ENCODE measurements around the gene LMBR1L.

The LMBR1L gene

DNA sequence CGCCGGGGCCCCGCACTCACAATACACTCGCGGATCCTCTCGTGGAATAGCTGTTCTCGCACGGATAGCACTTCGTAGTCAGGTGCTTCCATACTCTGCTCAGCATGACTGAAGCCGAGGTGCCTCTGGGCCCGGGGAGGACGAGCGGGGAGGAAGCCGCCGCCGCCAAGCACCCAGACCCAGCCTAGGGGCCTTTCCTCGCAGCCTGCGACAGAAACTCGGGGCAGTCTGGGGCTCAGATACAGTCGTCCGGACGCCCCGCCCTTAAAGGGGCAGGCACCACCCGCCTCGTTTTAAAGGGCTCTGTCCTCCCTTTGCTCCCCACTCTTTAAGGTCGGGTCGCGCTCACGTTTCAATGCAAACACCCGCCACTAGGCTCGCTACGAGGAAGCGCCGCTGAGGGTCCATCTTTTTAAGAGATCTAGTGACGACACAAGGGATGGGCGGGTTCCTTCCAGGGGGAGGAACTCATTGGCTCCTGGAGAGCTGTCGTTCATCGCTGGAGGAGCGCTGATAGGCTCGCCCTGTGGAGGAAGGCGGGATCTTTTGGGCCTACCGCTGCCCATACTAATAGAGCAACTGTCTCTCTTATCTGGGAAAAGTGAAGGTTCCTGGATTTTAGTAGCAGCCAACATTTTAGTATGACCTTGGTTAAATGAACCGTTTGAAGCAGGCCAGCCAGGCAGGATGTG is at the start of gene LMBR1L (continued):
- TF ChIP-seq, protein P1, sequence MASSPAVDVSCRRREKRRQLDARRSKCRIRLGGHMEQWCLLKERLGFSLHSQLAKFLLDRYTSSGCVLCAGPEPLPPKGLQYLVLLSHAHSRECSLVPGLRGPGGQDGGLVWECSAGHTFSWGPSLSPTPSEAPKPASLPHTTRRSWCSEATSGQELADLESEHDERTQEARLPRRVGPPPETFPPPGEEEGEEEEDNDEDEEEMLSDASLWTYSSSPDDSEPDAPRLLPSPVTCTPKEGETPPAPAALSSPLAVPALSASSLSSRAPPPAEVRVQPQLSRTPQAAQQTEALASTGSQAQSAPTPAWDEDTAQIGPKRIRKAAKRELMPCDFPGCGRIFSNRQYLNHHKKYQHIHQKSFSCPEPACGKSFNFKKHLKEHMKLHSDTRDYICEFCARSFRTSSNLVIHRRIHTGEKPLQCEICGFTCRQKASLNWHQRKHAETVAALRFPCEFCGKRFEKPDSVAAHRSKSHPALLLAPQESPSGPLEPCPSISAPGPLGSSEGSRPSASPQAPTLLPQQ (tag by site-specific recombination; IDR thresholded peaks at IDR 0.05) = peak; percentile 99
- TF ChIP-seq SP3 (tag by site-specific recombination; IDR thresholded peaks at IDR 0.05) (peak; percentile 78), ZNF138 (tag by site-specific recombination; IDR thresholded peaks at IDR 0.05; ENCODE audit: borderline replicate concordance) (no peak), BCL11B (tag by site-specific recombination; IDR thresholded peaks at IDR 0.05; ENCODE audit: low read depth) (no peak), ZNF555 (tag by site-specific recombination; conservative IDR thresholded peaks at IDR 0.05) (no peak), ZNF792 (tag by site-specific recombination; IDR thresholded peaks at IDR 0.05) (no peak), ZNF10 (tag by site-specific recombination; IDR thresholded peaks at IDR 0.05) (no peak), HOXC10 (CRISPR knock-in tag; IDR thresholded peaks at IDR 0.05) (no peak), ZNF366 (tag by site-specific recombination; conservative IDR thresholded peaks at IDR 0.05) (0 out of 2 replicates have a peak, but pooled peaks have one; percentile 14), ZIC2 (tag by site-specific recombination; IDR thresholded peaks at IDR 0.05) (no peak), KLF9 (tag by site-specific recombination; IDR thresholded peaks at IDR 0.05; ENCODE audit: low read depth) (no peak), OVOL3 (tag by site-specific recombination; IDR thresholded peaks at IDR 0.05) (no peak), GLI2 (tag by site-specific recombination; IDR thresholded peaks at IDR 0.05; ENCODE audit: borderline replicate concordance, low read depth) (no peak), KLF10 (tag by site-specific recombination; IDR thresholded peaks at IDR 0.05) (0 out of 2 replicates have a peak, but pooled peaks have one; percentile 9), ZNF707 (tag by site-specific recombination; IDR thresholded peaks at IDR 0.05) (no peak), ZNF214 (tag by site-specific recombination; IDR thresholded peaks at IDR 0.05; ENCODE audit: borderline replicate concordance) (no peak), ZNF785 (tag by site-specific recombination; IDR thresholded peaks at IDR 0.05) (no peak), ZNF146 (tag by site-specific recombination; IDR thresholded peaks at IDR 0.05) (no peak; the same call in 1 of the 2 replicates), ZNF132 (tag by site-specific recombination; IDR thresholded peaks at IDR 0.05; ENCODE audit: borderline replicate concordance) (no peak), ZNF843 (tag by site-specific recombination; IDR thresholded peaks at IDR 0.05) (0 out of 2 replicates have a peak, but pooled peaks have one; percentile 10), TRIM28 (IDR thresholded peaks at IDR 0.05; ENCODE audit: borderline replicate concordance, low read length) (no peak), ZNF311 (tag by site-specific recombination; IDR thresholded peaks at IDR 0.05; ENCODE audit: borderline replicate concordance) (no peak)
- TF ChIP-seq, protein P2, sequence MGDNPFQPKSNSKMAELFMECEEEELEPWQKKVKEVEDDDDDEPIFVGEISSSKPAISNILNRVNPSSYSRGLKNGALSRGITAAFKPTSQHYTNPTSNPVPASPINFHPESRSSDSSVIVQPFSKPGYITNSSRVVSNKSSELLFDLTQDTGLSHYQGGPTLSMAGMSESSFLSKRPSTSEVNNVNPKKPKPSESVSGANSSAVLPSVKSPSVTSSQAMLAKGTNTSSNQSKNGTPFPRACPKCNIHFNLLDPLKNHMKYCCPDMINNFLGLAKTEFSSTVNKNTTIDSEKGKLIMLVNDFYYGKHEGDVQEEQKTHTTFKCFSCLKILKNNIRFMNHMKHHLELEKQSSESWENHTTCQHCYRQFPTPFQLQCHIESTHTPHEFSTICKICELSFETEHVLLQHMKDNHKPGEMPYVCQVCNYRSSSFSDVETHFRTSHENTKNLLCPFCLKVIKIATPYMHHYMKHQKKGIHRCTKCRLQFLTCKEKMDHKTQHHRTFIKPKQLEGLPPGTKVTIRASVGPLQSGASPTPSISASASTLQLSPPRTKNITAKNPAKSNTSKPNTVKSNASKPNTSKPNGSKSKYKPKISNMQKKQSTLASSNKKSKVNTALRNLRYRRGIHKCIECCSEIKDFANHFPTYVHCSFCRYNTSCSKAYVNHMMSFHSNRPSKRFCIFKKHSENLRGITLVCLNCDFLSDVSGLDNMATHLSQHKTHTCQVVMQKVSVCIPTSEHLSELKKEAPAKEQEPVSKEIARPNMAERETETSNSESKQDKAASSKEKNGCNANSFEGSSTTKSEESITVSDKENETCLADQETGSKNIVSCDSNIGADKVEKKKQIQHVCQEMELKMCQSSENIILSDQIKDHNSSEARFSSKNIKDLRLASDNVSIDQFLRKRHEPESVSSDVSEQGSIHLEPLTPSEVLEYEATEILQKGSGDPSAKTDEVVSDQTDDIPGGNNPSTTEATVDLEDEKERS (tag by site-specific recombination; IDR thresholded peaks at IDR 0.05) = no peak
- TF ChIP-seq, protein P3, sequence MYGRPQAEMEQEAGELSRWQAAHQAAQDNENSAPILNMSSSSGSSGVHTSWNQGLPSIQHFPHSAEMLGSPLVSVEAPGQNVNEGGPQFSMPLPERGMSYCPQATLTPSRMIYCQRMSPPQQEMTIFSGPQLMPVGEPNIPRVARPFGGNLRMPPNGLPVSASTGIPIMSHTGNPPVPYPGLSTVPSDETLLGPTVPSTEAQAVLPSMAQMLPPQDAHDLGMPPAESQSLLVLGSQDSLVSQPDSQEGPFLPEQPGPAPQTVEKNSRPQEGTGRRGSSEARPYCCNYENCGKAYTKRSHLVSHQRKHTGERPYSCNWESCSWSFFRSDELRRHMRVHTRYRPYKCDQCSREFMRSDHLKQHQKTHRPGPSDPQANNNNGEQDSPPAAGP (tag by site-specific recombination; IDR thresholded peaks at IDR 0.05) = no peak
- TF ChIP-seq, protein P4, sequence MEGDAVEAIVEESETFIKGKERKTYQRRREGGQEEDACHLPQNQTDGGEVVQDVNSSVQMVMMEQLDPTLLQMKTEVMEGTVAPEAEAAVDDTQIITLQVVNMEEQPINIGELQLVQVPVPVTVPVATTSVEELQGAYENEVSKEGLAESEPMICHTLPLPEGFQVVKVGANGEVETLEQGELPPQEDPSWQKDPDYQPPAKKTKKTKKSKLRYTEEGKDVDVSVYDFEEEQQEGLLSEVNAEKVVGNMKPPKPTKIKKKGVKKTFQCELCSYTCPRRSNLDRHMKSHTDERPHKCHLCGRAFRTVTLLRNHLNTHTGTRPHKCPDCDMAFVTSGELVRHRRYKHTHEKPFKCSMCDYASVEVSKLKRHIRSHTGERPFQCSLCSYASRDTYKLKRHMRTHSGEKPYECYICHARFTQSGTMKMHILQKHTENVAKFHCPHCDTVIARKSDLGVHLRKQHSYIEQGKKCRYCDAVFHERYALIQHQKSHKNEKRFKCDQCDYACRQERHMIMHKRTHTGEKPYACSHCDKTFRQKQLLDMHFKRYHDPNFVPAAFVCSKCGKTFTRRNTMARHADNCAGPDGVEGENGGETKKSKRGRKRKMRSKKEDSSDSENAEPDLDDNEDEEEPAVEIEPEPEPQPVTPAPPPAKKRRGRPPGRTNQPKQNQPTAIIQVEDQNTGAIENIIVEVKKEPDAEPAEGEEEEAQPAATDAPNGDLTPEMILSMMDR (tag by site-specific recombination; IDR thresholded peaks at IDR 0.05) = peak; percentile 65; the same call in 1 of the 2 replicates
- TF ChIP-seq, protein P5, sequence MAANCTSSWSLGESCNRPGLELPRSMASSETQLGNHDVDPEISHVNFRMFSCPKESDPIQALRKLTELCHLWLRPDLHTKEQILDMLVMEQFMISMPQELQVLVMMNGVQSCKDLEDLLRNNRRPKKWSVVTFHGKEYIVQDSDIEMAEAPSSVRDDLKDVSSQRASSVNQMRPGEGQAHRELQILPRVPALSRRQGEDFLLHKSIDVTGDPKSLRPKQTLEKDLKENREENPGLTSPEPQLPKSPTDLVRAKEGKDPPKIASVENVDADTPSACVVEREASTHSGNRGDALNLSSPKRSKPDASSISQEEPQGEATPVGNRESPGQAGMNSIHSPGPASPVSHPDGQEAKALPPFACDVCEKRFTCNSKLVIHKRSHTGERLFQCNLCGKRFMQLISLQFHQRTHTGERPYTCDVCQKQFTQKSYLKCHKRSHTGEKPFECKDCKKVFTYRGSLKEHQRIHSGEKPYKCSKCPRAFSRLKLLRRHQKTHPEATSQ (tag by site-specific recombination; IDR thresholded peaks at IDR 0.05) = no peak
- TF ChIP-seq, protein P6, sequence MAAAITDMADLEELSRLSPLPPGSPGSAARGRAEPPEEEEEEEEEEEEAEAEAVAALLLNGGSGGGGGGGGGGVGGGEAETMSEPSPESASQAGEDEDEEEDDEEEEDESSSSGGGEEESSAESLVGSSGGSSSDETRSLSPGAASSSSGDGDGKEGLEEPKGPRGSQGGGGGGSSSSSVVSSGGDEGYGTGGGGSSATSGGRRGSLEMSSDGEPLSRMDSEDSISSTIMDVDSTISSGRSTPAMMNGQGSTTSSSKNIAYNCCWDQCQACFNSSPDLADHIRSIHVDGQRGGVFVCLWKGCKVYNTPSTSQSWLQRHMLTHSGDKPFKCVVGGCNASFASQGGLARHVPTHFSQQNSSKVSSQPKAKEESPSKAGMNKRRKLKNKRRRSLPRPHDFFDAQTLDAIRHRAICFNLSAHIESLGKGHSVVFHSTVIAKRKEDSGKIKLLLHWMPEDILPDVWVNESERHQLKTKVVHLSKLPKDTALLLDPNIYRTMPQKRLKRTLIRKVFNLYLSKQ (tag by site-specific recombination; IDR thresholded peaks at IDR 0.05; ENCODE audit: borderline replicate concordance) = no peak
- TF ChIP-seq, protein P7, sequence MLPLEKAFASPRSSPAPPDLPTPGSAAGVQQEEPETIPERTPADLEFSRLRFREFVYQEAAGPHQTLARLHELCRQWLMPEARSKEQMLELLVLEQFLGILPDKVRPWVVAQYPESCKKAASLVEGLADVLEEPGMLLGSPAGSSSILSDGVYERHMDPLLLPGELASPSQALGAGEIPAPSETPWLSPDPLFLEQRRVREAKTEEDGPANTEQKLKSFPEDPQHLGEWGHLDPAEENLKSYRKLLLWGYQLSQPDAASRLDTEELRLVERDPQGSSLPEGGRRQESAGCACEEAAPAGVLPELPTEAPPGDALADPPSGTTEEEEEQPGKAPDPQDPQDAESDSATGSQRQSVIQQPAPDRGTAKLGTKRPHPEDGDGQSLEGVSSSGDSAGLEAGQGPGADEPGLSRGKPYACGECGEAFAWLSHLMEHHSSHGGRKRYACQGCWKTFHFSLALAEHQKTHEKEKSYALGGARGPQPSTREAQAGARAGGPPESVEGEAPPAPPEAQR (tag by site-specific recombination; IDR thresholded peaks at IDR 0.05) = no peak
